IPS-NIHi7 (cell line): ENCODE measurements around the gene PDZD2.
"Not testable (repeated sequence)": the region's sequence is repeated elsewhere in the genome, so short reads cannot be mapped to it uniquely, and the experiment has no call there.

Experiments used
- DNase-seq: peaks from one replicate; pipeline ENCODE4 v3.0.0; 2012; ENCODE audit warnings: mixed read lengths; ENCODE audit errors: extremely low spot score

PDZD2 gene

GRCh38 chr5:31733371-31733770 lies 94.4 kb downstream of the PDZD2 start:
- no peak for DNase-seq

- DNase-seq = no peak
These were observed 97.2 kb downstream of the PDZD2 start for GRCh38 chr5:31736127-31736526.

GRCh38 chr5:31738199-31738598 lies 99.3 kb downstream of the PDZD2 start:
- DNase-seq = no peak

- no peak for DNase-seq
These were observed 102.6 kb downstream of the PDZD2 start for GRCh38 chr5:31741496-31741895.

GRCh38 chr5:31743678-31744077 lies 104.7 kb downstream of the PDZD2 start:
- no peak for DNase-seq

- DNase-seq = no peak
These were observed 109.7 kb downstream of the PDZD2 start for GRCh38 chr5:31748458-31749172.

GRCh38 chr5:31750215-31750614 lies 111.3 kb downstream of the PDZD2 start:
- DNase-seq = no peak

- DNase-seq = no peak
These were observed 112.7 kb downstream of the PDZD2 start for GRCh38 chr5:31751610-31752009.

GRCh38 chr5:31753700-31754357 lies 114.9 kb downstream of the PDZD2 start:
- DNase-seq = peak; percentile 49

GRCh38 chr5:31754358-31754704 lies 115.4 kb downstream of the PDZD2 start:
- DNase-seq = no peak

- DNase-seq = no peak
These were observed 116.1 kb downstream of the PDZD2 start for GRCh38 chr5:31754741-31755675.

- DNase-seq = no peak
These were observed 116.8 kb downstream of the PDZD2 start for GRCh38 chr5:31755676-31756230.

GRCh38 chr5:31757806-31758205 lies 118.9 kb downstream of the PDZD2 start:
- DNase-seq = no peak

- DNase-seq = no peak
These were observed 120.0 kb downstream of the PDZD2 start for GRCh38 chr5:31758803-31759425.

GRCh38 chr5:31759925-31760324 lies 121.0 kb downstream of the PDZD2 start:
- no peak for DNase-seq

- no peak for DNase-seq
These were observed 122.9 kb downstream of the PDZD2 start for GRCh38 chr5:31761877-31762276.

- no peak for DNase-seq
These were observed 124.5 kb downstream of the PDZD2 start for GRCh38 chr5:31763424-31763823.

GRCh38 chr5:31764687-31765086 lies 125.8 kb downstream of the PDZD2 start:
- not testable (repeated sequence) for DNase-seq

- no peak for DNase-seq
These were observed 128.6 kb downstream of the PDZD2 start for GRCh38 chr5:31767335-31768031.

GRCh38 chr5:31768046-31768445 lies 129.1 kb downstream of the PDZD2 start:
- DNase-seq = no peak

- DNase-seq = no peak
These were observed 129.9 kb downstream of the PDZD2 start for GRCh38 chr5:31768784-31769183.
